ENCODE results near the gene C9orf78. TPM values are rescaled to one million over a fixed set of nuclear protein-coding genes. Genes with fewer than 3 reads are reported as not detected.

Gene C9orf78
- total and polyA plus RNA-seq, 9 of the 15 experiments (the other 6 are each of a cell fraction or from before 2014, with no cell fraction given): 94.6 to 266 (median 202) TPM

- no peak for TF ChIP-seq MGA (IDR thresholded peaks at IDR 0.05)
- no peak for TF ChIP-seq EP400 (IDR thresholded peaks at IDR 0.05)
- TF ChIP-seq LARP7 (IDR thresholded peaks at IDR 0.05): no peak
- no peak for TF ChIP-seq ZNF583 (CRISPR knock-in tag; IDR thresholded peaks at IDR 0.05)
- no peak for TF ChIP-seq POLR3G (IDR thresholded peaks at IDR 0.05; ENCODE audit: extremely low read depth, insufficient read length, insufficient replicate concordance)
- peak; percentile 73; the same call in 1 of the 2 replicates for TF ChIP-seq HMGXB4 (CRISPR knock-in tag; IDR thresholded peaks at IDR 0.05)
- no peak for TF ChIP-seq HSF4 (CRISPR knock-in tag; IDR thresholded peaks at IDR 0.05; ENCODE audit: borderline replicate concordance)
- no peak for TF ChIP-seq ATF6 (CRISPR knock-in tag; IDR thresholded peaks at IDR 0.05)
- TF ChIP-seq ZKSCAN8 (CRISPR knock-in tag; IDR thresholded peaks at IDR 0.05): no peak
- no peak for TF ChIP-seq ZNF263 (CRISPR knock-in tag; IDR thresholded peaks at IDR 0.05; ENCODE audit: borderline replicate concordance)
These were observed at the start of gene C9orf78, which contains the start of gene USP20 (continued) for GRCh38 chr9:129835128-129835859.
